Right lobe of liver (tissue), 6 donors: ENCODE data around the gene AMPD3. TPM values are rescaled to one million over a fixed set of nuclear protein-coding genes. Genes with fewer than 3 reads are reported as not detected.

ENCODE experiments used
- ATAC-seq, 4 donors: fragments of 200-7000 bp; cut with Tn5 transposase; one replicate each; pipeline ENCODE4 v1.9.1; 2020; ENCODE audit warnings: mild to moderate bottlenecking in 4 of 4, moderate library complexity in 4 of 4
- DNase-seq, 3 donors: peaks; one replicate each; pipeline ENCODE4 v3.0.0-alpha.2; 2020
- H3K27ac ChIP-seq, 3 donors: fragments of 200-600 bp; one replicate each; pipeline ENCODE4 v1.8.0; 2022
- H3K27me3 ChIP-seq, 2 donors: fragments of 200-600 bp; one replicate each; pipeline ENCODE4 v1.8.0; 2022
- H3K36me3 ChIP-seq, 4 donors: fragments of 200-600 bp; sonication (generic) in 1 of 4; one replicate each; pipeline versions ENCODE4 v1.5.1 to v1.8.0; 2017 to 2022; ENCODE audit warnings: control low read depth in 1 of 4
- H3K4me1 ChIP-seq, 4 donors: fragments of 200-600 bp; sonication (generic) in 1 of 4; one replicate each; pipeline versions ENCODE4 v1.5.1 to v1.8.0; 2017 to 2022; ENCODE audit warnings: control low read depth in 1 of 4
- H3K4me3 ChIP-seq, 3 donors: fragments of 200-600 bp; one replicate each; pipeline ENCODE4 v1.8.0; 2022
- H3K9me3 ChIP-seq, 4 donors: fragments of 200-600 bp; sonication (generic) in 1 of 4; one replicate each; pipeline versions ENCODE4 v1.5.1 to v1.8.0; 2017 to 2022; ENCODE audit warnings: control low read depth in 1 of 4
- POLR2A ChIP-seq: fragments of 450-650 bp; IDR thresholded peaks from one replicate; pipeline ENCODE4 v1.6.1; 2017; ENCODE audit warnings: antibody characterized with exemption, mild to moderate bottlenecking
- WGBS: methylation state at CpG from one replicate; pipeline ENCODE4 v1.1.6; 2018; ENCODE audit warnings: low coverage, low lambda C conversion rate; ENCODE audit not compliant: insufficient coverage; ENCODE audit errors: missing lambda C conversion rate; 5-methylcytosine and 5-hydroxymethylcytosine counted together
- intact Hi-C, 2 donors: fragments of 100-400 bp; cut with DNase I; formaldehyde crosslinking; loops; one replicate each; pipeline versions ENCODE4 v1.11.2 to v1.14.1; 2022
- total RNA-seq, 6 experiments: library from RNA; depleted of rRNA in 2 of 6; stranded (reverse); fragments of >200 nt in 2 of 6; fragmentation: NEBNext Ultra II Directional in 3 of 6; extraction: Animal tissue kit (Norgen Biotek cat#: 25700) in 3 of 6; gene quantifications; one replicate each; pipeline versions ENCODE4 v1.1.0 to v1.2.4, GENCODE V29; 2016 to 2023
- TF ChIP-seq, protein P1 (sequence below), 4 donors: fragments of 200-600 bp in 3 of 4; fragments of 450-650 bp in 1 of 4; IDR thresholded peaks; one replicate each; pipeline versions ENCODE4 v1.5.1 to v1.8.0; 2016 to 2022; ENCODE audit warnings: antibody characterized with exemption in 4 of 4, mild to moderate bottlenecking in 2 of 4
- donor health status: DM: no; HTN: yes; CAD: no.
- donor health status: DM: no; HTN: no; CAD: no.
- donor health status: DM: no; HTN: no; CAD: no.
- donor health status: DM: no; HTN: yes; CAD: no.
- donor health status: DM: no; HTN: yes; CAD: no.

AMPD3 gene
- total RNA-seq, 6 experiments from 2014 or later: 0.98 to 5.0 (median 1.8) TPM

DNA sequence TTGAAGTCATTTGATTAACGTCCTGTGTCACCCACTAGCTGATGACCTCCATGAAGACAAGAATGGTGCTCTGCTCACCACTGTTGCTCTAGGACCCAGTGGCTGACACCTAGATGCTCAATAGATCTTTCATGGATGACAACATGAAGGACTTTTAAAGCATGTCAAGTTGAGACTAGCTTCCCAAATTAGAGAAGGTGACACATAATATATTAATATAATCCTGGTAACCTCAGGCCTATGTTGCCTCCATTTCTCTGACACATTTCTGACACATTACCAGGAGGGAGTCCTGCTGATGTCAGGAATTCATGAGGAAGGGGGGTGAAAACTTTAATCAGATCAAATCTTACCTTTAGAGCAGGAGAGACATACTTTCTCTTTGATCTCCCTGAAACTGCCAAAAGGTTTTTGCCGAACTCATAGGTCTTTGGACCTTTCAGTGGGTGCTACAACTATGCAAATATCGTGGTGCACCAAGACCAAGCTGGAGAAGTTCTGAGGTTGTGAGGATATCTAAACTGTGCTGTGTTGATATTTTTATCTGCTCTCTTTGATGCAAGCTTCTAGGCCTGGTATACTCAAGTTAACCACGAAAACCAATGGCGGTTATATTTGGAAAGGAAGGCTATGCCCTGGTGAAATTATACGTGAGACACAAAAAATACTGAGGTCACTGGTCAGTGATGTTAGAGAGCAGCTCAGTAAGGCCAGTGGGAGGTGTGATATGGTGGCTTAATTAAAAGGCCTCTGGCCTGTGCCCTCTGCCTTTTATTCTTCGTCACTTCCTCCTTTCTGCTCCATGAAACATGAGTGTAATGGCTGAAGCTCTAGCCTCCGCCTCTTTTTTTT is 13.2 kb upstream of the AMPD3 start:
- DNase-seq (no peak), ATAC-seq (peak in 1 of 4 donors; percentile 14)
- no peaks in the 10 kb centered on the region for H3K4me1 ChIP-seq
- 66% methylated on average over 7 of the region's 8 CpGs for WGBS
- no peak overlapping the region for H3K27ac ChIP-seq
- no peaks in the 10 kb centered on the region for H3K36me3 ChIP-seq
- no peaks in the 10 kb centered on the region for H3K9me3 ChIP-seq
- no peaks in the 10 kb centered on the region for H3K27me3 ChIP-seq
- TF ChIP-seq, protein P1, sequence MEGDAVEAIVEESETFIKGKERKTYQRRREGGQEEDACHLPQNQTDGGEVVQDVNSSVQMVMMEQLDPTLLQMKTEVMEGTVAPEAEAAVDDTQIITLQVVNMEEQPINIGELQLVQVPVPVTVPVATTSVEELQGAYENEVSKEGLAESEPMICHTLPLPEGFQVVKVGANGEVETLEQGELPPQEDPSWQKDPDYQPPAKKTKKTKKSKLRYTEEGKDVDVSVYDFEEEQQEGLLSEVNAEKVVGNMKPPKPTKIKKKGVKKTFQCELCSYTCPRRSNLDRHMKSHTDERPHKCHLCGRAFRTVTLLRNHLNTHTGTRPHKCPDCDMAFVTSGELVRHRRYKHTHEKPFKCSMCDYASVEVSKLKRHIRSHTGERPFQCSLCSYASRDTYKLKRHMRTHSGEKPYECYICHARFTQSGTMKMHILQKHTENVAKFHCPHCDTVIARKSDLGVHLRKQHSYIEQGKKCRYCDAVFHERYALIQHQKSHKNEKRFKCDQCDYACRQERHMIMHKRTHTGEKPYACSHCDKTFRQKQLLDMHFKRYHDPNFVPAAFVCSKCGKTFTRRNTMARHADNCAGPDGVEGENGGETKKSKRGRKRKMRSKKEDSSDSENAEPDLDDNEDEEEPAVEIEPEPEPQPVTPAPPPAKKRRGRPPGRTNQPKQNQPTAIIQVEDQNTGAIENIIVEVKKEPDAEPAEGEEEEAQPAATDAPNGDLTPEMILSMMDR (IDR thresholded peaks at IDR 0.05): no peak
- no peak for TF ChIP-seq POLR2A
- intact Hi-C loops: no loop called here
- no peak overlapping the region for H3K4me3 ChIP-seq

DNA sequence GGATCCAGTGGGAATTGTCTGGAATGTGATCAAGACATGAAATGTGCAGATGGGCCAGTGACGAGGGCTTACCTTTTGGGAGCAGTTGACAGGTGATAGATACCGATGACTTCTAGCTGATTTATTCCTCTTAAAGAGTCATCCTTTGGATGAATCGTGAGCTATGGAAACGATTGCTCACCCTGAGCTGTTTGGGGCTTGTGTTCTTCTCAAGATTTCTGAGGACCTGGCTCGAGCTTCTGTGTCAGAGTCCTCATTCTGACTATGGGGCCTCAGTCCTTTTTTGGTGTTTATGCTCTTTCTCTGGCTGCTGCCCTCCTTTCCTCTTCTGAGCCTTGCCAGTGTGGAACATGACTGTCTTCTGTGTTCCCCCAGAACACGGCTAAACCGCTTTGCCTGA is 11.9 kb upstream of the AMPD3 start:
- H3K27ac ChIP-seq: no peak overlapping the region
- TF ChIP-seq, protein P1 (IDR thresholded peaks at IDR 0.05): no peak
- TF ChIP-seq POLR2A: no peak
- no peak for DNase-seq
- H3K36me3 ChIP-seq: no peaks in the 10 kb centered on the region
- WGBS: 93% methylated on average over 5 of the region's 7 CpGs
- no peak overlapping the region for H3K4me3 ChIP-seq
- ATAC-seq: no peak
- H3K9me3 ChIP-seq: no peaks in the 10 kb centered on the region
- no peaks in the 10 kb centered on the region for H3K27me3 ChIP-seq
- H3K4me1 ChIP-seq: no peaks in the 10 kb centered on the region
- intact Hi-C loops: no loop called here

DNA sequence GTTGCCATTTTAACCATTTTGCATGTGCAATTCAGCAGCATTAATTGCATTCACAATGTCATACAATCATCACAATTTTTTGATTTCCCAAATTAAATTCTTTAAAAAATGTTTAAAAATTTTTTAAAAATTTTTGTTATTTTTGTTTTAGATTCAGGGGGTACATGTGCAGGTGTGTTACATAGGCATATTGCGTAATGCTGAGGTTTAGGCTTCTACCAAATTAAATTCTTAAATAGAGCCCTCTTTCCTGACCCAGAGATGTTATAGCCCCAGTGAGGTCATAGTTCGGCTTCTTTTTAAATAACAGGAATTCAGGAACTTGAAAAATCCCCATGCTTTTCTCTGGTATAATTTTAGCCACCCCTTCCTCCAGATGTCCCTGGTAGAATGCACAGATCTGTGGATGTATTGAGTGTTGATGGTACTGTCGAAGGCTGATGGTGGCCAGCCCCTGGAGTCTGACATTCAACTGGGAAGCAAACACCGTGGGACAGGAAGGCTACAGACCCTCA is 11.3 kb upstream of the AMPD3 start:
- intact Hi-C loops: no loop called here
- DNase-seq: no peak
- no peaks in the 10 kb centered on the region for H3K36me3 ChIP-seq
- no peaks in the 10 kb centered on the region for H3K27me3 ChIP-seq
- no peak for TF ChIP-seq POLR2A
- TF ChIP-seq, protein P1 (IDR thresholded peaks at IDR 0.05): no peak
- ATAC-seq: no peak
- no peaks in the 10 kb centered on the region for H3K9me3 ChIP-seq
- H3K4me1 ChIP-seq: no peaks in the 10 kb centered on the region
- 66% methylated on average over 3 of the region's 4 CpGs for WGBS
- no peak overlapping the region for H3K4me3 ChIP-seq
- no peak overlapping the region for H3K27ac ChIP-seq

DNA sequence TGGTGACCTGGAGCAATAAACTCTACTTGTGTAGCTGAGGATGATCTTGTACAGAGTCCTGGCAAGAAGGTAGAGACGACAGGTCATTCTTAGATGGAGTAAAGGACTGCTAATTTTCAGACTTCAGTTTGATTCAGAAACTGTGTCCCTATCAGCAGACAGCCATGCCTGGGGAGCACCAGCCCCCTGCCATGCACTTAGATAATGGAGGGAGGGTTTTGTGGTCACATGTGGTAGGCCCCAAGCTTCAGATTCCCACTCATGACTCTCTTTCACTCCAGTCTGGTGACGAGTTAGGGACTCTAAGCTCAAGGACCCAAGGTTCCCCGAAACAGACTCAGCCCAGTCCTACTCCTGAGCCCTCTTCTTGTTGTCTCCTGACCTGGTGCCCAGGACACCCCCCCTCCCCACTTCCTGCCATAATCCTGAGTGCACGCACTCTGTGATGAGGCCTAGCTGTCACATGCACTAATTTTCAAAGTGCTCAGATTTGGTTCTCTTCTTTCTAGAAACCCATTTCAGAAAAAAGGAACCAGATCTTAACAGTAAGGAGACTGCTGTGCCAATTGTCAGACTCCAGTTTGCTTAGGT is 10.2 kb upstream of the AMPD3 start:
- ATAC-seq (peak in 3 of 4 donors; percentile 40 to 62 (median 44)), DNase-seq (no peak)
- H3K4me3 ChIP-seq: no peak overlapping the region
- H3K27ac ChIP-seq: no peak overlapping the region
- TF ChIP-seq, protein P1 (IDR thresholded peaks at IDR 0.05): no peak
- TF ChIP-seq POLR2A: no peak
- WGBS: 80% methylated on average over 1 of the region's 4 CpGs
- no peaks in the 10 kb centered on the region for H3K36me3 ChIP-seq
- no peaks in the 10 kb centered on the region for H3K9me3 ChIP-seq
- no peaks in the 10 kb centered on the region for H3K27me3 ChIP-seq
- intact Hi-C loops: no loop called here
- H3K4me1 ChIP-seq: no peaks in the 10 kb centered on the region
